ENCODE results near the gene RGPD8. TPM values are rescaled to one million over a fixed set of nuclear protein-coding genes. Genes with fewer than 3 reads are reported as not detected.

Gene RGPD8
- total RNA-seq, 1 donor from 2014 or later = 20.0 TPM

DNA sequence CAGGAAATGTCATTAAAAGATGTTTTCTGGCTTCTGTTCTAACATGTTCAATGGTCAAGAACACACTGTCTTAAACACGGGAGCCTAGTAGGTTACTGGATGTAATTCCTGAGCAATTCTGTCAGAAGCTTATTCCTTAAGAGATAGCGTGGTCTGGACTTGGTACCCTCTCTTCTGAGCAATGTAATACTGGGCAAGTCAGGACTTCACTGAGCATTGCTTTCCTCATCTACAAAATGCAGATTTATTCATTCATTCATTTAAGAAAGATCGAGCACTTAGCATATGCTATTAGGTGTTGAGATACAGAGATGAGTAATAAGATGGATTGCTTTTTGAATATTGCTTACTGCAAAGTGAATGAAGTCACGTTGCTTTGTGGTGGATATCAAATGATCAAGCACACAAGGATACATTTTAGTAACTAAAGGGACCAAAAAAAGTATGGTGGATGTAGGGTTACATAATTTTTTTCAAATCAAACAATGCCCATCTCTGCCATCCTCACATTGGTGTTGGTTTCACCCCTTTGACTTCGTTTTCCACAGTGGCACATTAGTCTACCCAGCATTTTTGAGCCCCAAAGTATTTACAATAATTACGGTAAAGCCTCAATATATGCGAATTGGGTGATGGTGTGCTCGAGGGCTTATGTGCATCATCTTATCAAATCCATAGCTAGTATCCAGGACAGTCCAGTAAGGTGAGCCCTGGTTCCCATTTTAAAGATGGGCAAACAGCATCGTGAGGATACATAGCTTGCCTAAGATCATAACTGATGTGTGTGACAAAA, 92.8 kb downstream of the RGPD8 start:
- no peaks in the 10 kb centered on the region for H3K9me3 ChIP-seq
- H3K36me3 ChIP-seq = no peaks in the 10 kb centered on the region
- no peak overlapping the region for H3K4me3 ChIP-seq
- intact Hi-C loops (cut with DNase I) = no loop called here
- no peaks in the 10 kb centered on the region for H3K4me1 ChIP-seq
- ATAC-seq = no peak
- H3K27ac ChIP-seq = no peak overlapping the region
- H3K27me3 ChIP-seq = no peaks in the 10 kb centered on the region
- TF ChIP-seq CTCF (IDR thresholded peaks at IDR 0.05) = no peak
- no peak for DNase-seq

DNA sequence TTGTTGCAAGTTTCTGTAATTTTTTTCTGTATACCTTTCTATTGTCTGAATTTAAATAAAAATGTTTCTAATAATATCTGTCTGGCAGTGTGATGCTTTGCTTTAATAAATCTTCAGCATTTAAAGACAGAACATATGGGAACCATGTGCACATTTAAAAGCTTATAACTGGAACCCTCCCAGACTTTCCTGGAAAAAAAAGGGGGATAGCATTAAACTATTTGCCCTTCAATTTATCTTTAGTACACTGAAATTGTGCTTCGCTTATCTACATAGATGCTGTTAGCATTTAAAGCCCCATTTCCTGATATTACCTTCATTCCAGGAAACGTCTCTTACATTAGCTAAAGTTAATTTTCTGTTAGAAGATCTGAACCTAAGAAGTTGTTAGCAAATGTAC, 93.5 kb downstream of the RGPD8 start:
- Histone ChIP-seq H3K4me3 (no peak overlapping the region), H3K27me3 (no peaks in the 10 kb centered on the region), H3K36me3 (no peaks in the 10 kb centered on the region), H3K4me1 (no peaks in the 10 kb centered on the region), H3K27ac (no peak overlapping the region), H3K9me3 (no peaks in the 10 kb centered on the region)
- ATAC-seq (no peak), DNase-seq (no peak)
- intact Hi-C loops (cut with DNase I) = no loop called here
- no peak for TF ChIP-seq CTCF (IDR thresholded peaks at IDR 0.05)

GRCh38 chr2:112335600-112335999, 97.8 kb downstream of the RGPD8 start:
- TF ChIP-seq CTCF (IDR thresholded peaks at IDR 0.05) = no peak
- H3K27ac ChIP-seq = no peak overlapping the region
- DNase-seq = no peak
- H3K4me3 ChIP-seq = no peak overlapping the region
- H3K36me3 ChIP-seq = peaks cover 13% of the 10 kb centered on the region
- intact Hi-C loops (cut with DNase I) = no loop called here
- H3K27me3 ChIP-seq = no peaks in the 10 kb centered on the region
- no peaks in the 10 kb centered on the region for H3K9me3 ChIP-seq
- ATAC-seq = no peak
- no peaks in the 10 kb centered on the region for H3K4me1 ChIP-seq

- Histone ChIP-seq H3K9me3 (no peaks in the 10 kb centered on the region), H3K36me3 (peaks cover 18% of the 10 kb centered on the region), H3K4me1 (no peaks in the 10 kb centered on the region), H3K4me3 (no peak overlapping the region), H3K27ac (no peak overlapping the region), H3K27me3 (no peaks in the 10 kb centered on the region)
- intact Hi-C loops (cut with DNase I) = no loop called here
- ATAC-seq (no peak), DNase-seq (no peak)
- TF ChIP-seq CTCF (IDR thresholded peaks at IDR 0.05) = no peak
Observed at GRCh38 chr2:112332123-112332696, 101.2 kb downstream of the RGPD8 start.

GRCh38 chr2:112322919-112323318, 110.5 kb downstream of the RGPD8 start:
- no peaks in the 10 kb centered on the region for H3K4me1 ChIP-seq
- no peaks in the 10 kb centered on the region for H3K27me3 ChIP-seq
- H3K27ac ChIP-seq = no peak overlapping the region
- H3K4me3 ChIP-seq = no peak overlapping the region
- DNase-seq (no peak), ATAC-seq (no peak)
- TF ChIP-seq CTCF (IDR thresholded peaks at IDR 0.05) = no peak
- peaks cover 26% of the 10 kb centered on the region for H3K36me3 ChIP-seq
- intact Hi-C loops (cut with DNase I) = no loop called here
- no peaks in the 10 kb centered on the region for H3K9me3 ChIP-seq

Data from upper lobe of right lung (tissue), 1 donor.